Suppressor macrophage (primary cell): ENCODE measurements around the gene NLRP7.
A peak's percentile ranks its signal among the peaks of the same experiment; 100 is the strongest.
"Not testable (repeated sequence)": the region's sequence is repeated elsewhere in the genome, so short reads cannot be mapped to it uniquely, and the experiment has no call there.

Experiments used
- DNase-seq, 4 experiments: peaks; one replicate each; pipeline ENCODE4 v3.0.0-alpha.2; 2020 to 2022

Gene NLRP7

GRCh38 chr19:54919646-54920563, 27.4 kb downstream of the NLRP7 start:
- peak in 2 of 4 experiments; percentile 39 to 52 for DNase-seq

- no peak for DNase-seq
These were observed 28.8 kb downstream of the NLRP7 start for GRCh38 chr19:54918499-54918898.

- peak; percentile 58 to 77 (median 70) for DNase-seq
These were observed 30.5 kb downstream of the NLRP7 start for GRCh38 chr19:54916822-54917221.

- not testable (repeated sequence) for DNase-seq
These were observed 39.4 kb downstream of the NLRP7 start for GRCh38 chr19:54907899-54908298.

GRCh38 chr19:54906819-54907218, 40.5 kb downstream of the NLRP7 start:
- no peak for DNase-seq

- peak; percentile 57 to 79 (median 66) for DNase-seq
These were observed 41.4 kb downstream of the NLRP7 start, which contains the start of gene NCR1 for GRCh38 chr19:54905803-54906511. Gene NCR1, plus strand, starts transcription at chr19:54906148. Its CDS starts 40 bp downstream, at chr19:54906188.

GRCh38 chr19:54905421-54905802, 41.9 kb downstream of the NLRP7 start:
- DNase-seq: no peak

GRCh38 chr19:54904261-54904660, 43.1 kb downstream of the NLRP7 start:
- DNase-seq: not testable (repeated sequence)

- DNase-seq: no peak
These were observed 44.0 kb downstream of the NLRP7 start for GRCh38 chr19:54903303-54903702.

GRCh38 chr19:54902061-54902460, 45.3 kb downstream of the NLRP7 start:
- no peak for DNase-seq

- peak; percentile 83 to 91 (median 89) for DNase-seq
These were observed 46.2 kb downstream of the NLRP7 start for GRCh38 chr19:54901153-54901552.

- DNase-seq: not testable (repeated sequence)
These were observed 47.7 kb downstream of the NLRP7 start for GRCh38 chr19:54899646-54900045.

GRCh38 chr19:54898685-54899084, 48.6 kb downstream of the NLRP7 start:
- DNase-seq: not testable (repeated sequence)

- DNase-seq: no peak
These were observed 51.3 kb downstream of the NLRP7 start for GRCh38 chr19:54896036-54896435.

GRCh38 chr19:54894106-54894505, 53.2 kb downstream of the NLRP7 start:
- not testable (repeated sequence) for DNase-seq

- DNase-seq: no peak
These were observed 53.9 kb downstream of the NLRP7 start for GRCh38 chr19:54893406-54893805.

GRCh38 chr19:54889566-54889965, 57.8 kb downstream of the NLRP7 start:
- no peak for DNase-seq

GRCh38 chr19:54888239-54888638, 59.1 kb downstream of the NLRP7 start:
- peak; percentile 18 to 54 (median 34) for DNase-seq

- DNase-seq: no peak
These were observed 64.1 kb downstream of the NLRP7 start for GRCh38 chr19:54883228-54883627.

GRCh38 chr19:54882758-54883157, 64.6 kb downstream of the NLRP7 start:
- peak in 3 of 4 experiments; percentile 36 to 53 (median 52) for DNase-seq

- DNase-seq: no peak
These were observed 65.4 kb downstream of the NLRP7 start for GRCh38 chr19:54881884-54882283.

- DNase-seq: peak in 3 of 4 experiments; percentile 56 to 84 (median 81)
These were observed 69.9 kb downstream of the NLRP7 start for GRCh38 chr19:54877471-54877870.

GRCh38 chr19:54875506-54875905, 71.8 kb downstream of the NLRP7 start:
- DNase-seq: peak; percentile 59 to 89 (median 78)
